ENCODE results near the gene ANO1. TPM values are rescaled to one million over a fixed set of nuclear protein-coding genes. Genes with fewer than 3 reads are reported as not detected.

Gene ANO1
- polyA plus RNA-seq, 1 donor = 18.2 TPM

GRCh38 chr11:70050243-70050642 is 27.9 kb upstream of the ANO1 start:
- no peak for DNase-seq

- no peak for DNase-seq
Observed at GRCh38 chr11:70054004-70054403, 24.1 kb upstream of the ANO1 start.

DNA sequence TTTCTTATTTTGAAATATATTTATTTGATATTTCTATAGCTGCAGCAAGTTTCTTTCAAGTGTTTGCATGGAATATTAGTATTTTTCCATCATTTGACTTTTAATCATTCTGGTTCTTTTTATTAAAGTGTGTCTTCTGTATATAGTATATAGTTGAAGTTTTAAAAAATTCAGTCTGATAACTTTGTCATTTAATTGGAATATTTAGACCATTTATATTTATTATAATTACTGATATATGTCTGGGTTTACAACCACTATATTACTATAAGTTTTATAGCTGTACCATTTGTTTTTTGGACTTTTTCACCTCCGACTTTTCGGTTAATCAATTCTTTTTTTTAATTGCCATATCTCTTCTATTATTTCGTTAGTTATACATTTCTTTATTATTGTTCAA is 22.7 kb upstream of the ANO1 start:
- DNase-seq = no peak

DNA sequence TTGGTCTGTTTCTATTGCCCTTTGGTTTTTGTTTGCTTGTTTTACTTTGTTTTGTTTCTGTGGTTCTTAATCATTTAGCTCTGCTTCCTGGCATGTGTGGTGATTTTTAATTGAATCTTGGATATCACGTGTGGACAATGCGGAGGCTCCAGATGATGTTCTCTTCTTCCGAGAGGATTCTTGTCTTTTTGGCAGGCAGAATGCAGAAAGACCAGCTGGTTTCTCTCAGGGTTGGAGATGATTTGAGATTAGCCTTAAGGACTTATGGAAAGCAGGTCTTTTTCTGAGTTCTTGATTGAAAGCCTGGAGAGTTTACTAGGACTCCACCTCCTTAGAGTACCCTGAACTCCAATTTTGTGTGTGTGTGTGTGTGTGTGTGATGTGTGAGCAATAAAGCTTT is 21.0 kb upstream of the ANO1 start:
- DNase-seq = peak; percentile 24

DNA sequence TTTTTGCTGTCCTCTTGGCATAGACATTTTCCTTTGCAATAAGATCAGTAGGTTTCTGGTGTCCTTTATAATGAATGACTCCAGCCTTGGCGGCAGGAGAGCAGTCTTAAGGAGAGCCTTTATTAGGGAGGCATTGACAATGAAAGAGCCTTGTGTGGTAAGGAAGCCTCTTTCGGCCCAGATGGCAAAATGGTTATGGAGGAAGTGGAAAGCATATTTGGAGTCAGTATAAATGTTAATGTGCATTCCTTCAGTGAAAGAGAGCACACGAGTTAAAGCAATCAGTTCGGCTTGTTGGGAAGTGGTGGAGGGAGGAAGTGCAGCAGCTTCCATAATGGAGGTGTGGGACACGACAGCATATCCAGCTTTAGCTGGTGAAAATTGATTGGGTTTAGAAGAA is 18.1 kb upstream of the ANO1 start:
- DNase-seq = no peak

DNA sequence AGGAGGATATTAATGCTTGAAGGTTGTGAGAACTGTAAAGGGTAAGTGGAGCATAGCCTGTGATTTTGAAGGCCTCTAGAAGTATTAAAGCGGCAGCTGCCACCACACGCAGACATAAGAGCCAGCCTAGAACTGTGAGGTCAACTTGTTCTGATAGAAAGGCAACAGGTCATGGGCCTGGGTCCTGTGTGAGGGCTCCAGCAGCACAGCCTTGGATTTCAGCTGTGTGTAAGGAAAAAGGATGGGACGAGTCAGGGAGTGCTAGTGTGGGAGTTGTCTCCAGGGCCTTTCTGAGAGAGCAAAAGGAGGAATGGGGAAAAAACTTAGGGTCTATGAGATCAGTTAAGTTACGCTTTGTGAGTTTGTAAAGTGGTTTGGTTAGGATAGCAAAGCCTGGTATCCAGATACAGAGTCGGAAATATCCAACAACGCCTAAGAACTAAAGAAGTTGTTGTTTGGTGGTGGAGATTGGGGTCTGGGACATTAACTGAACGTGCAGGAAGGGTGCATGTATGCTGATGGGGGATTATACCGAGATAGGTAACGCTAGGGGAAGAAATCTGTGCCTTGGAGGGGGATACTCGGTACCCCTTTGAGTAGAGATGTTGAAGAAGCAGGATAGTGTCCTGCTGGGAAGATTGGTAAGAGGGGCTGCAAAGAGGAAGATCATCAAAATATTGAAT is 17.4 kb upstream of the ANO1 start:
- DNase-seq = no peak

DNA sequence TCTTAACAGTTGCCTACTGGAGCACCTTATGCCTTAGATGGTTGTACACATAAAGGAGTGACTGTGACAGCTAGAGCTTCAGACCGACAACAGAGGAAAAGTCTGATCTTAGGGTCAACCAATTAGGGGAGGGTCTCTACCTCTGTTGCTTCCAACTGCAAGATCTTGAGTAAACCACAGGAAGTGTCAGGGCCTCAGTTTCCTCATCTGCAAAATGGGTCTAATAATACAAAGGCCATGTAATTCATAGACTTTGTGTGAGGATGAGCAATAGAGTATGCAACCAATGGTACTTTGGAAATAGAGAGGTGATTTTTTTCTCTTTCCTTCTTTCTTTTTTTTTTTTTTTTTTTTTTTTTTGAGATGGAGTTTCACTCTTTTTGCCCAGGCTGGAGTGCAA is 16.4 kb upstream of the ANO1 start:
- no peak for DNase-seq

- DNase-seq = no peak
Observed at GRCh38 chr11:70063121-70063520, 15.0 kb upstream of the ANO1 start.

DNA sequence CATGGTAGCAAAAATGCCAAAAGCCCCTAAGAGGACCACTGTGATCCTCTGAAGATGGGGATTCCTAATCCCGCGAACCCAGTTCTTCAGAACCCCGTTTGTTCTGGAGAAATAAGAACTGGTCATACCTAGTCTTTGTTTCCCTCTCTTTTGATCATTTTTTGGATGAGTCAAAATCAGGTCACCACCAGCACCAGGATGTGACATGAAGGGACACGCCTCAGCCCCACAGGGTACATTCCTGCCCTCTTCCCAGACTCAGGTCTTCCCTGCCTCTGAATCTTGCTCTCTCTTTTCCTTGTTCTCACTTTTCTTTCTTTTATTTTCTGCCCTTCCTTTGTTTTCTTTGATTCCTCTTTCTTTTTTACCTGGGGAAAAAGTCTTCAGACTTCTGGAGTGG is 14.6 kb upstream of the ANO1 start:
- no peak for DNase-seq

- no peak for DNase-seq
Observed at GRCh38 chr11:70064008-70064725, 13.9 kb upstream of the ANO1 start.

DNA sequence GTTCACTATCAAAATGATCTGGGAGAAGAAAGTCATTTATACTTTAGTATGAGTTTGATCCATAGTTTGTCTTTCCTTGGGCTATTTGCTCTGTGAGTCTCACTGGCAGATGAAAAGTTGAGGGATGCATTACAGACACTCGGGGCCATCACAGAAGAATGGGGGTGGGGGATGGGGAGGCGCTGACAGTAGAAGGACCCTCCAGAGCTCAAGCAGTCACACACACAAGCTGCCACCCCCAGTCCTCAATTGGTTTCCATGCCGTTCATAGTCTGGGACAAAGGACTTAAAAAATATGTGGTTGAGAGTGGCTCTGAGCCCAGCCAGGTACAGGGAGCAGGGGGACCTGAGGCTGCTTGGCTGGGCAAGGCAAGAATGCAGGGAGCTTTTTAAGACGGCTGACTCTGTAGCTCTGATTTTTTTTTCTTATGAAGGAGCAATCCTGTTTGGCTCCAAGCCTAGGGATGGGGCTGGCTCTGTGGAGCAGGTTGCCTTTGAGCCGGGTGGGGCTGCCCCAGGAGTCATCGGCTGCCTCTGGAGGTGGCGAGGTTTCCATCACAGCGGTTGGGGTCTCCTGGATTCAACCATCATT is 13.3 kb upstream of the ANO1 start:
- DNase-seq = no peak

DNA sequence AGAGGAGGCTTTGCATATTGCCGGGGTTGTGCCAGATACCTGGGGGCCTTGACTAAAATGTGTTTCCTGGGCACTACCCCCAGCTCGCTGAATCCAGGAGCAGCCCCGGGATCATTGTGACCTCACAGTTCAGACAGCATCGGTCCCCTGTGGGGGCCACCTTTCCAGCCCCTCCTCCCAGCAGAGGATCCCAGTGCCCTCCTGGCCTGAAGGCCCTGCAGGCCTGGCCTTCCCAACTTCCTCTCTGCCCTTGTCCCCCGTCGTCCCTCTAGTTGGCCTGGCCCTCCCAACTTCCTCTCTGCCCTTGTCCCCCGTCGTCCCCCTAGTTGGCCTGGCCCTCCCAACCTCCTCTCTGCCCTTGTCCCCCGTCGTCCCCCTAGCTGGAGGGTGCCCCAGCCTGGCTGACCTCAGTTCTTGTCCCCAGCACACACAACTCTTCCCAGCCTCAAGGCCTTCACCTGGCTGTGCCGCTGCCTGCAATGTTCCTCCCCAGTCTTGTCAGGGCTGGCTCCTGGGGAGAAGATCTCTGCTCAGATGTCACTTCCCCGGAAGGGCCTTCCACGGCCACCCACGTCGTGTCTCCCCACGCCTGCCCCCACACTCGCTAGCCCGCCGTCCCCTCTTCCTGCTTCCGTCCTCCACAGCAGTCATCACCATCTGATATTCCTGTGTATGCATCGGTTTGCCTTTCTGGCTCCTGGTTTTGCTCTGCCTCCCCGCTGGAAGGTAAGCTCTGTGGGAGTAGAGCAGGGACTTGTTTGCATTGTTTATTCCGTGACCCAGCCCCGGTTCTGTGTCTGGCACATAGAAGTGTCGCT is 12.6 kb upstream of the ANO1 start:
- no peak for DNase-seq

GRCh38 chr11:70066136-70066520 is 12.0 kb upstream of the ANO1 start:
- DNase-seq = no peak

- DNase-seq = no peak
Observed at GRCh38 chr11:70066628-70067027, 11.5 kb upstream of the ANO1 start.

DNA sequence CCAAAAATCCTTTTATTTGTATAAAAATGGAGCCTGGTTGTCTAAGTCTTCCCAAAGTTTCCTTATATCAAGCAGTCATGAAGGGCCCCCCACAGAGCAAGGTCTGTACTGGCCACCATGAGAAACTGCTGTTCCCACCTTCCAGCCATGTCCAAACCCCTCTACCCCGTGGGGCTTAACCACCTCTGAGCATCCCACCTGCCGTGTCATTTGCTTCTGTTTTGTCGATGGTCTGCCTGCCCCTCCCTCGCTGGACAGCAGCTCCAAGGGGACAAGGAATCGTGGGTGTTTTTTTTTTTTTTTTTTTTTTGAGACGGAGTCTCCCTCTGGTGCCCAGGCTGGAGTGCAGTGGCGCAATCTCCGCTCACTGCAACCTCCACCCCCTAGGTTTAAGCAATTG is 11.1 kb upstream of the ANO1 start:
- no peak for DNase-seq

- peak; percentile 44 for DNase-seq
Observed at GRCh38 chr11:70067591-70068341, 10.4 kb upstream of the ANO1 start.

GRCh38 chr11:70068345-70068744 is 9.8 kb upstream of the ANO1 start:
- no peak for DNase-seq

GRCh38 chr11:70068950-70069349 is 9.2 kb upstream of the ANO1 start:
- DNase-seq = no peak

GRCh38 chr11:70070706-70071105 is 7.4 kb upstream of the ANO1 start:
- DNase-seq = no peak

DNA sequence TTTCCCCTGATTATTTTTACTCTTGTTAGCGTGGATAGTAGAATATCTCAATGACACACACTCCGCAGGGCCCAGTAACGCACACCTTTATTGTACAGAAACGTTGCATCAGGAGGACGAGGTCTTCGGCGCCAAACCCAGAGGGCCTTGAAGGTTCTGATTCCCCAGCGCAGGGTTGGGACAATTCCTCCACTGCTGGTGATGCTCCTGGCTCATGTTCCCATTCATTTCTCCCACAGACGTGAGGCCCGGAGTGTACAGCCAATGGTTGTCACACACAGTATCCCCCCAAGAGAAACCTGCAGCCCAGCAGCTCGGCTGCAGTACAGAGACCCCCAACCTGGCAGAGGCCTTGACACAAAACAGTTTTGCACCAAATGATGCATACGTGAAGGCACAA is 6.1 kb upstream of the ANO1 start:
- no peak for DNase-seq

GRCh38 chr11:70072461-70072860 is 5.7 kb upstream of the ANO1 start:
- DNase-seq = no peak
